Spleen (tissue), 11 donors: Measurements from ENCODE around the gene NCOA6. TPM values are rescaled to one million over a fixed set of nuclear protein-coding genes. Genes with fewer than 3 reads are reported as not detected.

Experiments
- DNase-seq: peaks from one replicate; pipeline ENCODE4 v3.0.0-alpha.2; 2020
- H3K27ac ChIP-seq, 8 donors: fragments of 200-600 bp; sonication (generic) in 7 of 8; 1 replicate in 4 of 8; 2 replicates in 4 of 8; pipeline versions ENCODE4 v1.5.0 to v1.8.0; 2016 to 2021; ENCODE audit warnings: inconsistent platforms in 4 of 8, mild to moderate bottlenecking in 4 of 8, moderate library complexity in 1 of 8
- H3K27me3 ChIP-seq, 7 donors: fragments of 200-600 bp; sonication (generic) in 6 of 7; replicated peaks in 1 of 7; 1 replicate in 4 of 7; 2 replicates in 3 of 7; pipeline versions ENCODE4 v1.5.0 to v1.8.0; 2016 to 2021; ENCODE audit warnings: inconsistent platforms in 3 of 7, mild to moderate bottlenecking in 1 of 7
- H3K36me3 ChIP-seq, 6 donors: fragments of 200-600 bp; sonication (generic) in 5 of 6; 1 replicate in 4 of 6; 2 replicates in 2 of 6; pipeline versions ENCODE4 v1.5.0 to v1.8.0; 2016 to 2021; ENCODE audit warnings: inconsistent platforms in 2 of 6
- H3K4me1 ChIP-seq, 6 donors: fragments of 200-600 bp; sonication (generic) in 5 of 6; 1 replicate in 3 of 6; 2 replicates in 3 of 6; pipeline versions ENCODE4 v1.5.0 to v1.8.0; 2016 to 2021; ENCODE audit warnings: inconsistent platforms in 3 of 6
- H3K4me3 ChIP-seq, 8 donors: fragments of 200-600 bp; sonication (generic) in 7 of 8; 1 replicate in 4 of 8; 2 replicates in 4 of 8; pipeline versions ENCODE4 v1.5.0 to v1.8.0; 2016 to 2021; ENCODE audit warnings: inconsistent platforms in 4 of 8, mild to moderate bottlenecking in 4 of 8, moderate library complexity in 2 of 8
- H3K9me3 ChIP-seq, 8 donors: fragments of 200-600 bp; sonication (generic) in 7 of 8; 1 replicate in 4 of 8; 2 replicates in 4 of 8; pipeline versions ENCODE4 v1.5.0 to v1.8.0; 2016 to 2021; ENCODE audit warnings: inconsistent platforms in 4 of 8
- CTCF ChIP-seq, 11 experiments: fragments of 200-600 bp in 7 of 11; fragments of 450-650 bp in 4 of 11; sonication (generic) in 4 of 11; IDR thresholded peaks in 8 of 11; conservative IDR thresholded peaks in 3 of 11; 1 replicate in 7 of 11; 2 replicates in 4 of 11; pipeline versions ENCODE4 v1.4.0 to v1.8.0; 2016 to 2021; ENCODE audit warnings: antibody characterized with exemption in 11 of 11, inconsistent platforms in 4 of 11, mild to moderate bottlenecking in 1 of 11
- POLR2A ChIP-seq, 3 donors: fragments of 450-650 bp; IDR thresholded peaks; one replicate each; pipeline ENCODE4 v1.5.1; 2017; ENCODE audit warnings: antibody characterized with exemption in 3 of 3, mild to moderate bottlenecking in 1 of 3
- POLR2AphosphoS5 ChIP-seq, 3 donors: sonication (generic); formaldehyde crosslinking; IDR thresholded peaks; one replicate each; pipeline ENCODE4 v1.5.1; 2017; ENCODE audit warnings: antibody characterized with exemption in 3 of 3
- WGBS, 5 donors: extraction: QIAGEN DNeasy Blood & Tissue Kit in 3 of 5; methylation state at CpG; one replicate each; pipeline versions ENCODE4 v1.1.5 to v1.1.7; 2013 to 2018; 5-methylcytosine and 5-hydroxymethylcytosine counted together
- intact Hi-C: fragments of 100-400 bp; cut with DNase I; formaldehyde crosslinking; loops from one replicate; pipeline ENCODE4 v1.15.0; 2023; ENCODE audit warnings: low total_unique reads
- polyA plus RNA-seq, 3 donors: library from polyadenylated mRNA; stranded (reverse); fragments of 200-250 nt; gene quantifications; one replicate each; pipeline ENCODE4 v1.2.1, GENCODE V29; 2013
- total RNA-seq, 7 donors: library from RNA; depleted of rRNA in 3 of 7; stranded (reverse); fragments of >200 nt in 3 of 7; fragmentation: NEBNext Ultra II Directional in 4 of 7; extraction: Animal tissue kit (Norgen Biotek cat#: 25700) in 4 of 7; gene quantifications; one replicate each; pipeline versions ENCODE4 v1.1.0 to v1.2.1, GENCODE V29; 2016 to 2021
- donor health status: healthy with polysubstance abuse.
- donor health status: DM: no; HTN: no; CAD: no; lungs with moderate emphysema.
- donor health status: DM: no; HTN: no; CAD: no.
- donor health status: Bipolar disorder and iron deficiency.
- donor health status: healthy.
- donor health status: DM: no; HTN: no; CAD: no.
- donor health status: DM: yes; HTN: yes; CAD: no.

Gene NCOA6
- total and polyA plus RNA-seq, 10 donors, result 13.6 to 32.8 (median 26.4) TPM

- Histone ChIP-seq H3K4me3 (peak within 1 kb of the TSS; percentile 45 to 73 (median 54)), H3K27ac (peak within 1 kb of the TSS in 7 of 8 donors; percentile 38 to 80 (median 62)), H3K4me1 (peaks cover 19 to 65% (median 53%) of the 10 kb centered on the region in 6 donors), H3K36me3 (no peaks in the 10 kb centered on the region), H3K9me3 (no peaks in the 10 kb centered on the region), H3K27me3 (no peaks in the 10 kb centered on the region)
- intact Hi-C loops, result loop anchor here (5.0 kb wide), 1 partner anchor 85 kb away; the partner anchor contains the start of genes GSS and MYH7B
- peak; percentile 96 for DNase-seq
- peak; percentile 83 to 92 (median 86) for TF ChIP-seq POLR2AphosphoS5 (IDR thresholded peaks at IDR 0.05)
- TF ChIP-seq CTCF (IDR thresholded peaks at IDR 0.05 in 8 of 11, conservative IDR thresholded peaks at IDR 0.05 in 3 of 11), result peak; percentile 40 to 95 (median 82)
- no peak for TF ChIP-seq POLR2A (IDR thresholded peaks at IDR 0.05)
- WGBS, 5 donors, result 1 to 4% (median 2%) methylated on average over 16 to 52 of the region's 52 CpGs
Observed at GRCh38 chr20:34872622-34873224, 47.3 kb upstream of the NCOA6 start, which contains the start of gene GGT7. Gene GGT7 (minus strand): TSS chr20:34872856. CDS start chr20:34872815, 41 bp downstream.

- WGBS, 5 donors, result 56 to 75% (median 66%) methylated on average over 10 of the region's 10 CpGs
- peaks cover 19 to 59% (median 51%) of the 10 kb centered on the region in 6 donors for H3K4me1 ChIP-seq
- DNase-seq, result no peak
- no peaks in the 10 kb centered on the region for H3K9me3 ChIP-seq
- H3K36me3 ChIP-seq, result no peaks in the 10 kb centered on the region
- H3K27ac ChIP-seq, result peak overlapping the region in 7 of 8 donors; percentile 38 to 80 (median 62)
- intact Hi-C loops, result loop anchor here (5.0 kb wide), 1 partner anchor 85 kb away; the partner anchor contains the start of genes GSS and MYH7B
- no peaks in the 10 kb centered on the region for H3K27me3 ChIP-seq
- H3K4me3 ChIP-seq, result peak overlapping the region; percentile 45 to 73 (median 54)
- TF ChIP-seq CTCF (IDR thresholded peaks at IDR 0.05 in 8 of 11, conservative IDR thresholded peaks at IDR 0.05 in 3 of 11) (no peak), POLR2A (IDR thresholded peaks at IDR 0.05) (no peak)
Observed at GRCh38 chr20:34871966-34872621, 46.6 kb upstream of the NCOA6 start.

- intact Hi-C loops, result loop anchor here (5.0 kb wide), 1 partner anchor 86 kb away; the partner anchor contains the start of genes GSS and MYH7B
- DNase-seq, result peak; percentile 58
- H3K36me3 ChIP-seq, result no peaks in the 10 kb centered on the region
- H3K27me3 ChIP-seq, result no peaks in the 10 kb centered on the region
- peaks cover 19 to 53% (median 48%) of the 10 kb centered on the region in 6 donors for H3K4me1 ChIP-seq
- H3K27ac ChIP-seq, result peak overlapping the region in 2 of 8 donors; percentile 56 to 80
- WGBS, 5 donors, result 91 to 97% (median 95%) methylated on average over 7 of the region's 7 CpGs
- no peak for TF ChIP-seq POLR2AphosphoS5 (IDR thresholded peaks at IDR 0.05)
- H3K4me3 ChIP-seq, result peak overlapping the region in 4 of 8 donors; percentile 48 to 73 (median 54)
- H3K9me3 ChIP-seq, result no peaks in the 10 kb centered on the region
Observed at GRCh38 chr20:34871320-34871926, 46.0 kb upstream of the NCOA6 start.

- WGBS, 5 donors, result 94 to 98% (median 97%) methylated on average over 5 of the region's 5 CpGs
- peaks cover 0 to 42% (median 7%) of the 10 kb centered on the region in 6 donors for H3K36me3 ChIP-seq
- no peak for TF ChIP-seq CTCF (IDR thresholded peaks at IDR 0.05 in 8 of 11, conservative IDR thresholded peaks at IDR 0.05 in 3 of 11)
- DNase-seq, result no peak
- H3K4me3 ChIP-seq, result no peak overlapping the region
- intact Hi-C loops, result no loop called here
- H3K4me1 ChIP-seq, result no peaks in the 10 kb centered on the region
- H3K9me3 ChIP-seq, result no peaks in the 10 kb centered on the region
- H3K27ac ChIP-seq, result no peak overlapping the region
- H3K27me3 ChIP-seq, result no peaks in the 10 kb centered on the region
Observed at GRCh38 chr20:34864216-34864615, 38.8 kb upstream of the NCOA6 start.
